Activated CD8-positive, alpha-beta T cell treated with anti-CD3 and anti-CD28 coated beads, Interleukin-2, amount 10 ng/mL, durations not matched to agents 7 days and 5 days (primary cell): ENCODE results near the gene OXCT2. TPM values are rescaled to one million over a fixed set of nuclear protein-coding genes. Genes with fewer than 3 reads are reported as not detected.

ENCODE experiments used
- ATAC-seq: fragments of 150-1000 bp; cut with Tn5 transposase; one replicate; pipeline ENCODE4 v1.10.0; 2021; ENCODE audit warnings: moderate library complexity
- CTCF ChIA-PET: fragments of 350-600 bp; sonication (Branson Sonifier 250); formaldehyde crosslinking; loops from one replicate; lab custom pipeline; 2021; ENCODE audit warnings: antibody characterized with exemption; lab: Charles Lee
- POLR2A ChIA-PET: fragments of 350-600 bp; sonication (Branson Sonifier 250); formaldehyde crosslinking; loops from one replicate; lab custom pipeline; 2021; ENCODE audit warnings: antibody characterized with exemption; lab: Charles Lee
- DNase-seq: peaks from one replicate; pipeline ENCODE4 v3.0.0-alpha.2; 2020
- H3K27ac Mint-ChIP-seq: one replicate; pipeline ENCODE4 v1.8.0; 2021; ENCODE audit warnings: mild to moderate bottlenecking, mixed read lengths
- H3K27me3 Mint-ChIP-seq: one replicate; pipeline ENCODE4 v1.8.0; 2021; ENCODE audit warnings: low read depth, mixed read lengths
- H3K36me3 Mint-ChIP-seq: one replicate; pipeline ENCODE4 v1.8.0; 2021; ENCODE audit warnings: low read depth, mixed read lengths
- H3K4me1 Mint-ChIP-seq: one replicate; pipeline ENCODE4 v1.8.0; 2021; ENCODE audit warnings: low read depth, mixed read lengths
- H3K4me3 Mint-ChIP-seq: one replicate; pipeline ENCODE4 v1.8.0; 2021; ENCODE audit warnings: mild to moderate bottlenecking, mixed read lengths
- H3K9me3 Mint-ChIP-seq: one replicate; pipeline ENCODE4 v1.8.0; 2022; ENCODE audit warnings: mixed read lengths; ENCODE audit not compliant: insufficient read depth
- total RNA-seq, 2 experiments: library from RNA; stranded (reverse); gene quantifications; one replicate each; pipeline ENCODE4 v1.2.3, GENCODE V29; 2021

Gene OXCT2
- total RNA-seq, 2 experiments from 2014 or later: 0.32 to 0.47 TPM

- DNase-seq (peak; percentile 9), ATAC-seq (no peak)
- CTCF ChIA-PET: interaction anchor here (0.6 to 1.4 kb wide), 2 partner anchors 87 to 890 kb away, joined by 3 to 4 read pairs; no protein-coding TSS in a partner anchor
- no peaks in the 10 kb centered on the region for H3K27me3 Mint-ChIP-seq
- H3K27ac Mint-ChIP-seq: no peak overlapping the region
- H3K4me3 Mint-ChIP-seq: no peak overlapping the region
- H3K9me3 Mint-ChIP-seq: no peaks in the 10 kb centered on the region
- POLR2A ChIA-PET: no interaction called here
- H3K4me1 Mint-ChIP-seq: peaks cover 13% of the 10 kb centered on the region
- peaks cover 68% of the 10 kb centered on the region for H3K36me3 Mint-ChIP-seq
Measured at GRCh38 chr1:39745016-39745670, 26.0 kb downstream of the OXCT2 start.

GRCh38 chr1:39738622-39739366, 32.4 kb downstream of the OXCT2 start, which contains the start of gene PPIE:
Gene PPIE (plus strand): TSS chr1:39738882. CDS start chr1:39738901, 19 bp downstream.
- DNase-seq: peak; percentile 97
- Mint-ChIP-seq H3K36me3 (peaks cover 41% of the 10 kb centered on the region), H3K27me3 (peaks cover 10% of the 10 kb centered on the region), H3K9me3 (peaks cover 6% of the 10 kb centered on the region), H3K27ac (peak within 1 kb of the TSS; percentile 97), H3K4me3 (peak within 1 kb of the TSS; percentile 92), H3K4me1 (peaks cover 46% of the 10 kb centered on the region)
- CTCF ChIA-PET: interaction anchor here (0.8 to 2.6 kb wide), 8 partner anchors 18 to 301 kb away, joined by 3 to 12 read pairs (median 4); no protein-coding TSS in a partner anchor
- POLR2A ChIA-PET: interaction anchor here (0.6 to 1.9 kb wide), 9 partner anchors 14 to 1913 kb away, joined by 3 to 11 read pairs (median 4); partner anchors contain the start of genes CAP1 and NDUFS5
- ATAC-seq: peak; percentile 97

GRCh38 chr1:39737546-39738169, 33.5 kb downstream of the OXCT2 start:
- ATAC-seq (no peak), DNase-seq (peak; percentile 51)
- peaks cover 18% of the 10 kb centered on the region for H3K27me3 Mint-ChIP-seq
- ChIA-PET POLR2A (interaction anchor here (0.7 to 1.7 kb wide), 4 partner anchors 12 to 79 kb away, joined by 3 to 9 read pairs (median 4); no protein-coding TSS in a partner anchor), CTCF (interaction anchor here (0.8 to 2.6 kb wide), 9 partner anchors 17 to 546 kb away, joined by 3 to 12 read pairs (median 3); no protein-coding TSS in a partner anchor)
- peaks cover 6% of the 10 kb centered on the region for H3K9me3 Mint-ChIP-seq
- peak overlapping the region; percentile 10 for H3K4me3 Mint-ChIP-seq
- peaks cover 46% of the 10 kb centered on the region for H3K4me1 Mint-ChIP-seq
- peaks cover 34% of the 10 kb centered on the region for H3K36me3 Mint-ChIP-seq
- peak overlapping the region; percentile 97 for H3K27ac Mint-ChIP-seq

- no peak for DNase-seq
- peaks cover 26% of the 10 kb centered on the region for H3K27me3 Mint-ChIP-seq
- ChIA-PET CTCF (interaction anchor here (0.8 to 1.6 kb wide), 3 partner anchors 13 to 129 kb away, joined by 5 to 8 read pairs (median 7); partner anchors contain the start of gene NT5C1A), POLR2A (no interaction called here)
- peaks cover 18% of the 10 kb centered on the region for H3K36me3 Mint-ChIP-seq
- ATAC-seq: no peak
- H3K4me3 Mint-ChIP-seq: no peak overlapping the region
- H3K4me1 Mint-ChIP-seq: peaks cover 38% of the 10 kb centered on the region
- H3K9me3 Mint-ChIP-seq: peaks cover 6% of the 10 kb centered on the region
- H3K27ac Mint-ChIP-seq: no peak overlapping the region
Measured at GRCh38 chr1:39735731-39736130, 35.4 kb downstream of the OXCT2 start.

GRCh38 chr1:39733161-39733560, 38.0 kb downstream of the OXCT2 start:
- DNase-seq (no peak), ATAC-seq (no peak)
- Mint-ChIP-seq H3K36me3 (peaks cover 7% of the 10 kb centered on the region), H3K27ac (no peak overlapping the region), H3K27me3 (peaks cover 48% of the 10 kb centered on the region), H3K9me3 (peaks cover 6% of the 10 kb centered on the region), H3K4me1 (peaks cover 18% of the 10 kb centered on the region), H3K4me3 (no peak overlapping the region)
- ChIA-PET POLR2A (no interaction called here), CTCF (no interaction called here)

- ChIA-PET CTCF (no interaction called here), POLR2A (no interaction called here)
- DNase-seq (no peak), ATAC-seq (no peak)
- peaks cover 16% of the 10 kb centered on the region for H3K4me1 Mint-ChIP-seq
- no peak overlapping the region for H3K27ac Mint-ChIP-seq
- peaks cover 53% of the 10 kb centered on the region for H3K27me3 Mint-ChIP-seq
- peaks cover 7% of the 10 kb centered on the region for H3K36me3 Mint-ChIP-seq
- H3K9me3 Mint-ChIP-seq: peaks cover 6% of the 10 kb centered on the region
- H3K4me3 Mint-ChIP-seq: no peak overlapping the region
Measured at GRCh38 chr1:39732730-39733129, 38.4 kb downstream of the OXCT2 start.

- peaks cover 68% of the 10 kb centered on the region for H3K27me3 Mint-ChIP-seq
- no peak overlapping the region for H3K4me3 Mint-ChIP-seq
- no peaks in the 10 kb centered on the region for H3K9me3 Mint-ChIP-seq
- H3K27ac Mint-ChIP-seq: no peak overlapping the region
- ChIA-PET CTCF (interaction anchor here (0.7 to 1.5 kb wide), 2 partner anchors 10 to 70 kb away, joined by 3 to 4 read pairs; no protein-coding TSS in a partner anchor), POLR2A (no interaction called here)
- no peak for ATAC-seq
- no peaks in the 10 kb centered on the region for H3K36me3 Mint-ChIP-seq
- DNase-seq: no peak
- H3K4me1 Mint-ChIP-seq: peaks cover 9% of the 10 kb centered on the region
Measured at GRCh38 chr1:39729842-39730241, 41.3 kb downstream of the OXCT2 start.

GRCh38 chr1:39729030-39729429, 42.1 kb downstream of the OXCT2 start:
- DNase-seq: no peak
- H3K9me3 Mint-ChIP-seq: no peaks in the 10 kb centered on the region
- no peak for ATAC-seq
- H3K27ac Mint-ChIP-seq: no peak overlapping the region
- CTCF ChIA-PET: interaction anchor here (0.7 to 1.5 kb wide), 2 partner anchors 9 to 71 kb away, joined by 3 to 4 read pairs; no protein-coding TSS in a partner anchor
- H3K4me1 Mint-ChIP-seq: peaks cover 9% of the 10 kb centered on the region
- H3K36me3 Mint-ChIP-seq: no peaks in the 10 kb centered on the region
- H3K4me3 Mint-ChIP-seq: no peak overlapping the region
- POLR2A ChIA-PET: no interaction called here
- peaks cover 73% of the 10 kb centered on the region for H3K27me3 Mint-ChIP-seq

- DNase-seq: peak; percentile 19
- Mint-ChIP-seq H3K9me3 (no peaks in the 10 kb centered on the region), H3K27me3 (peaks cover 67% of the 10 kb centered on the region), H3K36me3 (no peaks in the 10 kb centered on the region), H3K4me1 (peaks cover 9% of the 10 kb centered on the region), H3K27ac (no peak overlapping the region), H3K4me3 (no peak overlapping the region)
- ATAC-seq: no peak
- ChIA-PET POLR2A (no interaction called here), CTCF (interaction anchor here (1.8 to 2.0 kb wide), 2 partner anchors 70 to 121 kb away, joined by 4 to 10 read pairs; no protein-coding TSS in a partner anchor)
Measured at GRCh38 chr1:39727932-39728317, 43.2 kb downstream of the OXCT2 start.

- Mint-ChIP-seq H3K4me3 (no peak overlapping the region), H3K36me3 (no peaks in the 10 kb centered on the region), H3K4me1 (peaks cover 9% of the 10 kb centered on the region), H3K27ac (no peak overlapping the region), H3K27me3 (peaks cover 66% of the 10 kb centered on the region), H3K9me3 (no peaks in the 10 kb centered on the region)
- POLR2A ChIA-PET: no interaction called here
- DNase-seq: peak; percentile 15
- no peak for ATAC-seq
- CTCF ChIA-PET: interaction anchor here (1.8 to 2.0 kb wide), 2 partner anchors 69 to 121 kb away, joined by 4 to 10 read pairs; no protein-coding TSS in a partner anchor
Measured at GRCh38 chr1:39727221-39727931, 43.8 kb downstream of the OXCT2 start.
